ENCODE data around the gene ZNF613.

The ZNF613 gene

DNA sequence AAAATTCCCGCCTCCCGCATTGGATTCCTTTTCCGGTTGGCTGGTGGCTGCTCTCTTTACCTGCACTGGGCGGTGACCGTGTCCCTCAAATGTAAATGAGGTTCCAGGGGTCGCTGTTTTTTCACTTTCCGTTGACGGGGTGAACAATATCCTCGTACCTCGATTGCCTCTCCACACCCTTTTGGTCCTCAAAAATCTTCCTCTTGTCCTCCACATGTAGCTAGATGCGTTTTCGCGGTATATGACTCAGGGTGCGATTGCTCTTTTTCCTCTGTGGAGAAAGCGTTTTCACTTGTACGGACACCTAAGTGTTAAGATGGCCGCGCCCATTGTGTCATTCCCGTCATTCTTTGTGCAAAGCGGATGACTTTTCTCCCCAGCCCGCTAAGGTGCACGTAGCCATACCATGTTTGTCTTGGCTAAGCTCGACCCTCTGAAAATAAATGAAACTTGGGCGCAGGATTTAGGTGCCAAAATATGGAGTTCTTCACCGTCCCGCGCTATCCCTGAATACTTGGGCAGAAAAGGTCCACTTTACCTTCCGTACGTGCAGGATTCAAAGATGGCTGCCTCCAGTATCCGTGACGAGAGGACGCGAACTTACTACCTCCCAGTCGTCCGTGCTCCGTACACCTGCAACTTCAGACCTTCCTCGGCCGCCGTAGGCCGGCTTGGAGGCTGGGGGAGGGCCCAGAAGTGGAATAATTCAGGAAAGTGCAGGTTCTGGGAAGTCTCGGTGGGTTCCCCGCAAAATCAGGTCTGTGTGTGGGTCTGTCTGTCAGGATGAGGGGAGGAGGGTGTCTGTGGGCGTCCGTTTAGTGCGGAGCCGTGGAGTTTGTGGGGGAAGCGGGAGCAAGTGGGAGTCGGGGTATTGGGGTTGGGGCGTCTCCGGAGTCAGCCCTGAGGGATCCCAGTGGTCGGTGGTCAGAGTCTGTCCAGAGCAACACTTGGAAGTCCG lies at the start of gene ZNF613:
Gene ZNF613 (plus strand): TSS at position 689 of the 958 bp plus-strand sequence. CDS start 8,749 bp downstream, outside the sequence.
- TF ChIP-seq, protein P1, sequence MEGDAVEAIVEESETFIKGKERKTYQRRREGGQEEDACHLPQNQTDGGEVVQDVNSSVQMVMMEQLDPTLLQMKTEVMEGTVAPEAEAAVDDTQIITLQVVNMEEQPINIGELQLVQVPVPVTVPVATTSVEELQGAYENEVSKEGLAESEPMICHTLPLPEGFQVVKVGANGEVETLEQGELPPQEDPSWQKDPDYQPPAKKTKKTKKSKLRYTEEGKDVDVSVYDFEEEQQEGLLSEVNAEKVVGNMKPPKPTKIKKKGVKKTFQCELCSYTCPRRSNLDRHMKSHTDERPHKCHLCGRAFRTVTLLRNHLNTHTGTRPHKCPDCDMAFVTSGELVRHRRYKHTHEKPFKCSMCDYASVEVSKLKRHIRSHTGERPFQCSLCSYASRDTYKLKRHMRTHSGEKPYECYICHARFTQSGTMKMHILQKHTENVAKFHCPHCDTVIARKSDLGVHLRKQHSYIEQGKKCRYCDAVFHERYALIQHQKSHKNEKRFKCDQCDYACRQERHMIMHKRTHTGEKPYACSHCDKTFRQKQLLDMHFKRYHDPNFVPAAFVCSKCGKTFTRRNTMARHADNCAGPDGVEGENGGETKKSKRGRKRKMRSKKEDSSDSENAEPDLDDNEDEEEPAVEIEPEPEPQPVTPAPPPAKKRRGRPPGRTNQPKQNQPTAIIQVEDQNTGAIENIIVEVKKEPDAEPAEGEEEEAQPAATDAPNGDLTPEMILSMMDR (conservative IDR thresholded peaks at IDR 0.05; ENCODE audit: low read depth, low read length), result peak; percentile 39
- peak within 1 kb of the TSS; percentile 91 for H3K4me3 ChIP-seq (ENCODE audit: low read depth, low read length)
- peak; percentile 98 for DNase-seq (ENCODE audit: low read depth)

DNA sequence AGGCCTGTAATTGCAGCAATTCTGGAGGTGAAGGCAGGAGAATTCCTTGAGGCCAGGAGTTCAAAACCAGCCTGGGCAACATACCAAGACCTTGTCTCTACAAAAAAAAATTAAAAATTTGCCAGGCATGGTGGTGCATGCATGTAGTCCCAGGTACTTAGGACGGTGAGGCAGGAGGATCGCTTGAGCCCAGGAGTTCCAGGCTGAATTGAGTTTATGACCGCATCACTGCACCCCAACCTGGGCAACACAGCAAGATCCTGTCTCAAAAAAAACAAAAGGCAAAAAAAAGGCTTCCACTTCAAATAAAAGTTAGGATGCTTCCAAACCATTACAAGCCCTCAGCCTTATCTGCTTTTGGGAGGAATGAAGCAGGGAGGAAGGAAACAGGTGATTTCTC lies 44.8 kb upstream of the ZNF613 start:
- H3K4me3 ChIP-seq (ENCODE audit: low read depth, low read length), result no peak overlapping the region
- DNase-seq (ENCODE audit: low read depth), result no peak
- TF ChIP-seq, protein P1 (conservative IDR thresholded peaks at IDR 0.05; ENCODE audit: low read depth, low read length), result no peak

DNA sequence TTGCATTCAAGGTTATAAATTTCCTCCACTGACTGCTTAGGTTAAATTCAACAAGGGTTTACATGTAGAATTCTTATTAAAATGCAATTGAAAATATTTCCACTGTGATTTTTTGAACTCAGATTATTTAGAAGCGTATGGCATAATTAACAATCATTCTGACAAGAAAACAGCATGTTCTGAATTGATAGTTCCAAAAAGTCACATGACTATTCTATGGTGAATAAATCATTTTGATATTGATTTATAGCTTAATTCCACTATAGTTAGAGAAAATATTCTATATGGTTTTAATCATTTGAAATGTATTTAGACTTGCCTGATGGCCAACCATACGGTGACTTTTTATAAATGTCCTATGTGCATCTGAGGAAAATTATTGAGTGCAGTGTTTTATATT lies 42.6 kb upstream of the ZNF613 start:
- H3K4me3 ChIP-seq (ENCODE audit: low read depth, low read length), result no peak overlapping the region
- DNase-seq (ENCODE audit: low read depth), result no peak
- TF ChIP-seq, protein P1 (conservative IDR thresholded peaks at IDR 0.05; ENCODE audit: low read depth, low read length), result no peak

- DNase-seq (ENCODE audit: low read depth), result peak; percentile 95
- TF ChIP-seq, protein P1 (conservative IDR thresholded peaks at IDR 0.05; ENCODE audit: low read depth, low read length), result no peak
- peak within 1 kb of the TSS; percentile 85 for H3K4me3 ChIP-seq (ENCODE audit: low read depth, low read length)
Observed at GRCh38 chr19:51887522-51888498, 39.5 kb upstream of the ZNF613 start, which contains the start of gene ZNF577. TSS of gene ZNF577 (minus strand) at chr19:51887951. CDS start at chr19:51880382, 7,569 bp downstream.

DNA sequence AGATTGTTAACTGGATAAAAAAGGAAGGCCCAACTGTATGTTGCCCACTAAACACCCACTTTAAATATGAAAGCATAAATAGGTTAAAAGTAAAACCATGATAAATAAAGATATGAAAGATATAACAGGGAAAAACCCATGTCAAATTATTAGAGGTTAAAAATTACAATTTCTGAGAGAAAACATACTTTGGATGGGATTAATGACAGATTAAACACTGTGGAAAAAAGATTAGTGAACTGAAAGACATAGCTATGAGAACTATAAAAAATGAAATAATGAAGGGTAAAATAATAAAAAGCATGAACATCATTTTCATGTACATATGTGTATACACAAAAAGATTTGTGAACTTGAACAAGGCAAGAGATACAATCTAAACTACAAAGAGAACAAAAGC lies 37.3 kb upstream of the ZNF613 start:
- TF ChIP-seq, protein P1 (conservative IDR thresholded peaks at IDR 0.05; ENCODE audit: low read depth, low read length), result no peak
- no peak overlapping the region for H3K4me3 ChIP-seq (ENCODE audit: low read depth, low read length)
- no peak for DNase-seq (ENCODE audit: low read depth)

GRCh38 chr19:51891193-51891747 lies 36.0 kb upstream of the ZNF613 start:
- no peak for DNase-seq (ENCODE audit: low read depth)
- no peak overlapping the region for H3K4me3 ChIP-seq (ENCODE audit: low read depth, low read length)
- TF ChIP-seq, protein P1 (conservative IDR thresholded peaks at IDR 0.05; ENCODE audit: low read depth, low read length), result no peak

Measured in choroid plexus epithelial cell (primary cell).